Stimulated activated CD4-positive, alpha-beta T cell treated with anti-CD3 and anti-CD28 coated beads, Interleukin-4, amount 100 ng/mL, for 4 hours (primary cell): ENCODE measurements around the gene CARMIL3.
"Not testable (repeated sequence)": the region's sequence is repeated elsewhere in the genome, so short reads cannot be mapped to it uniquely, and the experiment has no call there.

Source experiments
- DNase-seq, 2 experiments: peaks; one replicate each; pipeline ENCODE4 v3.0.0-alpha.2; 2020

Gene CARMIL3

DNA sequence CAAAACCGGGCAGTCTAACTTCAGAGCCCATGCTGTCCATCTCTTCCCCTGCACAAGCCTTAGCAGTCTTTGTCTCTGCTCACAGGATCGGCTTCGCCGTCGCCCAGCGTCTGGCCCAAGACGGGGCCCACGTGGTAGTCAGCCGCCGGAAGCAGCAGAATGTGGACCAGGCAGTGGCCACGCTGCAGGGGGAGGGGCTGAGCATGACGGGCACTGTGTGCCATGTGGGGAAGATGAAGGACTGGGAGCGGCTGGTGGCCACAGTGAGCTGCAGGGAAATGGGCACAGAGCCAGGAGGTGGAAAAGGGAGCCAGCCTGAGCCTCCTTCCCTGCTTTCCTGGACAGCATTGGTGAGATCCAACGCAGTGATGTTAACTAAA, 14.2 kb upstream of the CARMIL3 start:
- DNase-seq = no peak

DNA sequence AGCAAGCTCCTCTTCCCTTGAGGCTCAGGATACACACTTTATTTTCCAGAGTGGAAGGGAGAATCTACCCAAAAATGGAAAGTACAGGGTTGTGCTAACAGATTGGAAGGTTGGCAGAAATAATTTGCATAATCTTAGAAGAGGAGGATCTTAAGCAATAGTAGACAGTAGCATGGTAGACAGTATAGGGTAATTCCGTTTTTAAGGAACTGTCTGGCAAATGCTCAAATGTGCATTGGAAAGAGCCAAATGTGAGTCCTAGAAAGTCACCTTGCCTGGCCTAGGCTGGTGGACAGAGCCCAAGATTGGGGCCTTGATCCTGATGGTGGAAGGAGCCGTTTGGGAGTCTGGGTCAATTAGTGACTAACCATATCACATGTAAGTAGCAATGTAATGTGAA, 13.1 kb upstream of the CARMIL3 start:
- DNase-seq = no peak

DNA sequence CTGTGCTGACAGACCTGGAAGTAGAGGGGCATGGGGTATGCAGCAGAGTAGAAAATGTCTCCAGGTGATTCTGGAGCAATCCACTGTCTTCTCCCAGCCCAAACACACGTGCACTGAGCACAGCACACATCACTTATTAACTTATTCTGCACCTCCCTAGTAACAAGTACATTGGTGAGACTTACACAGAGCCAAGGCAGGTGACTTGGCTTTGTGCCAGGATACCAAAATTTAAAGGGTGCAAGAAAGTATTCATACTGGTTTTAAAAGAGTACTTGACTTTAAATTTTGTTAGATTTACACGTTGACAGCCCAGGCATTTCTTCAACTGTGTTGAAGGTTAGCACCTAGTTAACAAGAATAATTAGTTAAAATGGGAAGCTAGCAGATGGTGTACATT, 11.1 kb upstream of the CARMIL3 start:
- no peak for DNase-seq

DNA sequence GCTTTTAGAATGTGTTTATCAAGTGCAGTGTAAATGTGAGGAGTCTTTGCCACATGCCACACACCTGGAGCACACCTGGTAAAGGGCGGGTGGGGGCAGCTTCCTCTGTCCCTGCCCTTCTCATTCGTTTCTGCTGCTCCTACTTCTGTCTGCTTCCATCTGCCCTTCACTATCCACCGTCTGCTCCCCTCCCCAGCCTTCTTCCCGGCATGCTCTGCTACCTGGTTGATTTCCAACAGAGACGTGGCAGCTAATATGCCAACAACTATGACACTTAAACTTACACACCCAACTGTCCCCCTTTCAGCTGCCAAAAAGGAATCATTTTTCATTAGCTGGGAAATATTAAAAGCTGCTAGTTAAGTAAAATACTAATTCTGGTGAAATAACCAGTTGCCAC, 9.1 kb upstream of the CARMIL3 start:
- no peak for DNase-seq

DNA sequence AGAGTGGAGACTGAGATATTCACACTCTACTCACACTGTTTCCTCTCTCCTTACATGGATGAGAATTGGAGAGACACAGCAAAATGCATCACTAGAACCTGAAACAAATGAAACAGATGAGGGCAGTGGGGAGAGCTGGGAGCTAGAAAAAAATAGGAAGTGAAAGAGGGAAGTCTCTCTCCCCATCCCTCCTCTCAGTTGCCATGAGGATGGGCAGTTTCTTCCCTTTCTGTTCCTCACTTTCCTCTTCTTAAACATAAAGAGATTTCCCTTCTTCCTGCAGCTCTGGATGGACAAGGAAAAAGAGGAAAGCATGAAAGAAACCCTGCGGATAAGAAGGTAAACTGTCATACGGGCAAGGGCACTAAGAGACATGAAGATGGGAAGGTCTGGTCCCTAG, 2.8 kb upstream of the CARMIL3 start:
- DNase-seq = not testable (repeated sequence)

DNA sequence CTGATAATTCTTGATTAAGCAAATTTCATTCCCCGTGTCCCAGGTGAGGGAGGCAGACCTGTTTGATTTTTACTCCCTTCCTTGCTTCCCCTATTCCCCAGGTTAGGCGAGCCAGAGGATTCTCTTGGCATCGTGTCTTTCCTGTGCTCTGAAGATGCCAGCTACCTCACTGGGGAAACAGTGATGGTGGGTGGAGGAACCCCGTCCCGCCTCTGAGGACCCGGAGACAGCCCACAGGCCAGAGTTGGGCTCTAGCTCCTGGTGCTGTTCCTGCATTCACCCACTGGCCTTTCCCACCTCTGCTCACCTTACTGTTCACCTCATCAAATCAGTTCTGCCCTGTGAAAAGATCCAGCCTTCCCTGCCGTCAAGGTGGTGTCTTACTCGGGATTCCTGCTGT, 1.1 kb upstream of the CARMIL3 start:
- DNase-seq = not testable (repeated sequence)

DNA sequence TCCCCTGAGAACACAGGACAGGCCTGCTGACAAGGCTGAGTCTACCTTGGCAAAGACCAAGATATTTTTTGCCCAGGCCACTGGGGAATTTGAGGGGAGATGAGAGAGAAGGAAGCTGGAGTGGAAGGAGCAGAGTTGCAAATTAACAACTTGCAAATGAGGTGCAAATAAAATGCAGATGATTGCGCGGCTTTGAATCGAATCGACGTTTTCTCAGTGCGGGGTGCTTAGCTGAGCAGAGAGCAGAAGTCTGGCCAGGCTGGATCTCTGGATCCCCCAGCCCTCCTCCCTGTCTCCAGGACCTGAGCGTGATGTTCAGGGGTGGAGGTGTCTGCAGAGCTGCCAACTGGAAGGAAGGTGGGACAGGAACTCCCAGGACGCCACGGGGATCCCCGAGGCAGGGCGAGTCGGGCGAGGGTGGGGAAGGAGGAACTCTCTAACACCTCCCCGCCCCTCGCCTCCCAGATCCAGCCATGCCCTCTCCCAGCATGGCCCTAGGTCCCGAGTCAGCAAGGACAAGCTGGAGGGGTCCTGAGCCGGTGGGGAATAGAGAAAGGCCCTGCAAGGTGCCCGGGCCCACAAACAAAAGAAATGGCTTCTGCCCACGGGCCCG, 527 bp upstream of the CARMIL3 start:
- no peak for DNase-seq

DNA sequence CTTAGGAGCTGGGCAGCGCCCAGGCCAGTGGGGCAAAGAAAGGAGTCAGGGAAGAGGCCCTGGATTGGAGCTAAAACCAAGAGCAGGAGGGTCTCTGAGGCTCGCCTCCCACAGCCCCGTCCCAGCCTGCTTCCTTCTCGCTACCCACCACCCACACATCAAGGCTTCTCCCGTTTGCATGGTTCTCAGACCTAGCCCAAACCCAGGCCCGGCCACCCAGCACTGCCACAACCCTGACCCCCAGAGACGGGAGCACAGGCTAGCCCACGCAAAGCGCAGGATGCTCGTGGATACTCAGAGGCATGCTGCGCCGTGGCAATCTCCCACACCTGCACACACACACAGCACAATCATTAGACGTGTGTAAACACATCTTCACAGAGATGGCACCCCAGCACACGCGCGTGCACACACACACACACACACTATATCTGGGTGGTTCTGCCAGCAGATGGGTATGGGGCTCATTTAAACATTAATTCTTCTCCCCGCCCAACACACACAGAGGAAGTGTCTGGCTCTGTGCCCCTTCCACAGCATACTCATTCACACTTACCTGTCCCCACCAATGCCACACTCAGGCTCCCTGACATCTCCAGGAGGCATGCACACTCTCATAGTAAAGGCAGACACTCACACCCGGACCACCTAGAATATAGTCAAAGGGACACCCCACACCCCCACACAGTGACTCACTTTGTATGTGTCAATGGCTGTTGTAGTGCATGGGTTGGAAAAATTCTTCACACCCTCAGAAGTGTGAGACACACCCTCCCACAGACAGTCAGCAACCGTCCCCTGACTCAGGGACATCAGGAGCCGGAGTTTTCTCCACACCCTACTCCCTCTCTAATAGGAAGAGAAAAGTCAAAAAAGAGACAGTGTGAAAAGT, 1.1 kb downstream of the CARMIL3 start:
- peak; percentile 48 to 77 for DNase-seq

DNA sequence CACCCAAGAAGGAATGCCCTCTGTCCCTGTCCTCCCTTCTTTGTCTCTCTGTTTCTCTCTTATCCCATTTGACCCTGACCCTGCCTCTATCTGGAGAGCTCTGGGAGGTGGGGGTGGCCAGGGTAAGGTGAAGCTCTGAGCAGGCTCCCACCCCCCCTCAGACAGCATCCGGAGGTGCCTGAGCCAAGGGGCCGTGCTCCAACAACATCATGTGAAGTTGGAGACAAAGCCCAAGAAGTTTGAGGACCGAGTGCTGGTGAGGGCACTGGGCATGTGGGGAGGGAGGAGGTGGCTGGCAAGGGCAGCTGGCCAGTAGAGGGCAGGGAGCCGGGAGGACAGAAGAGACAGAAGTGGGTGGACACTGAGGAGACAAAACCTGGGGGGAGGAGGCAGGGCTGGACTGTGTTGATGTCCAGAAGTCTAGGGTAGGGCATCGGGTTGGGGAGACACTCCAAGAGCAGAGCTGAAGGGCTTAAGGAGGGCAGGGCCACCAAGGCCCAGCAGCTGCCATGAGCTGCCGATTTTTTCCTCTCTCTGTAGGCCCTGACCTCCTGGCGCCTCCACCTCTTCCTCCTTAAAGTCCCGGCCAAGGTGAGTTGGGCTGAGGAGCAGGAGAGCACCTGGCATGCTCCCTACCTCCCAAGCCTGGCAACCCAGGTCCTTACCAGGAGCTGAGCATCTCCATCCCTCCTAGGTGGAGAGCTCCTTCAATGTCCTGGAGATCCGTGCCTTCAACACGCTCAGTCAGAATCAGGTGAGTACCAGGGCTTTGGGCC, 1.9 kb downstream of the CARMIL3 start:
- no peak for DNase-seq

DNA sequence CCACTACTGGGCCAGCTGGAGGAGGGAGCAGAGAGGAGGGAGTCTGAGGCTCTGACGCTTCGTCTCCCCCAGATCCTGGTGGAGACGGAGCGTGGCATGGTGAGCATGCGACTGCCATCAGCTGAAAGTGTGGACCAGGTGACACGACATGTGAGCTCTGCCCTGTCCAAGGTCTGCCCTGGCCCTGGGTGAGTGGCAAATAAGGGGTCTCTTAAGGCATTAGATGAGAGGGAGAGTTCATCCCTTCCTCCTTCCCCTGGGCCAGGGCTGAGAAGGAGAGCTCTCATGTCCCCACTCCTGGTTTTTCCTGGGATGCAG, 2.5 kb downstream of the CARMIL3 start:
- no peak for DNase-seq

DNA sequence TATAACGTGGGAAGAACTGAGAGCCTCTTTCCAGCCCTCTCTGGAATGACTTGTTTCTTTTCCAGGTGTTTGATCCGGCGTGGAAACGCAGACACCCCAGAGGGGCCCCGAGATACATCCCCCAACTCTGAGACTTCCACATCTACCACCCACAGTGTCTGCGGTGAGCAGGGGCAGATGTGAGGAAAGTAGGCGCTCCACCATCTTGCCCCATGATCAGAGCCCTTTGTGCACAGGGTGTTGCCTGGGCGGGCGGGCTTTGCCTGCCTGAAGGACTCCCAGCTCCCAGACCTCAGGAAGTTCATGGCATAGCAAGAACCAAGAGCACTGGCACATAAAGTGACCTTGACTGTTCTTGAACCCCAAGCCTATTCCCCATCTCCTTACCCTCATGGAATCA, 2.8 kb downstream of the CARMIL3 start:
- DNase-seq = no peak

DNA sequence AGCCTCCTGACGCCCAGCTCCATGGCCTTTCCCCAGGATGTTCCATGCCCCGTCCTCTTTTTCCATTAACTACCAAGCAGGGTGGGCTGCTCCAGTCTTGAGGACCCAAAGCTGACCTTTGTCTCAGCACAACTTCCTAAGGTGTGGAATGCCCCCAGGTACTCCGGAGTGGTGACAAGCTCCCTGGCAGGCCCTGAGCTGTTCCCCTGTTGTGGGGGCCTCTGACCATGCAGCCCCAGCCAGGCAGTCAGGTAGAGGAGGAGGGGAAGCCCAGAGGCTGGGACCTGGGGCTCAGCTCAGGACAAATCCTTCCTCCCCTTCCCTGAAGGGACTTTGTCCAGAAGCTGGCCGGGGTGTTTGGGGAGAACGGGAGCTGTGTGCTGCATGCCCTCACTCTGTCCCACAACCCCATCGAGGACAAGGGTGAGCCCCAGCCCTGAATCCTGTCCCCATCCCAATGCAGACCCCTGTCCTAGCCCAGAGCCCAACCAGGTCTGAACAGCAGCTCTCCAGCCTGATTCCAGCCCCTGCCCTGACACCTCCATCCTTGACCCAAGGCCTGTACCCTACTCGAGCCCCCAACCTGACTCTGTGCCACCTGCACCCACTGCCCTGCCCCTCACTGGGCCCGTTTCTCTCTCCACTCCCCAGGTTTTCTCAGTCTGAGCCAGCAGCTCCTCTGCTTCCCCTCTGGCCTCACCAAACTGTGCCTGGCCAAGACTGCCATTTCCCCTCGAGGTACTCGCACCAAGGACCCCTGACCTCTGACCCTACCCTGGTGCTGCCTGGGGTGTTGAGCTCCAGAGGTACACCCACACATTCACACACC, 4.4 kb downstream of the CARMIL3 start:
- DNase-seq = no peak

DNA sequence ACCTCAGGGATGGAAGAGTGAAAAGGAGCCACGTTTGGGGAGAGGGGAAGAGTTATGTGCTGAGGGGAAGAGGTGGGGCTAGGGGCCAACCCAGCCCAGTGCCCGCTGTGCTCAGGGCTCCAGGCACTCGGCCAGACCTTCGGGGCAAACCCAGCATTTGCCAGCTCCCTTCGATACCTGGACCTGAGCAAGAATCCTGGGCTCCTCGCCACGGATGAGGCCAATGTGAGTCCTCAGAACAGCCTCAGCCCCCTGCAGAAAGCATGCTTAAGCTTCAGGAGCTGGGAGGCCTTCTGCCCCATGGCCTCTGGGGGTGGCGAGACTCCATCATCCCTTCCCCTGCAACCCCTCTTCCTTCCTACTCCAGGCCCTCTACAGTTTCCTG, 5.0 kb downstream of the CARMIL3 start:
- no peak for DNase-seq

DNA sequence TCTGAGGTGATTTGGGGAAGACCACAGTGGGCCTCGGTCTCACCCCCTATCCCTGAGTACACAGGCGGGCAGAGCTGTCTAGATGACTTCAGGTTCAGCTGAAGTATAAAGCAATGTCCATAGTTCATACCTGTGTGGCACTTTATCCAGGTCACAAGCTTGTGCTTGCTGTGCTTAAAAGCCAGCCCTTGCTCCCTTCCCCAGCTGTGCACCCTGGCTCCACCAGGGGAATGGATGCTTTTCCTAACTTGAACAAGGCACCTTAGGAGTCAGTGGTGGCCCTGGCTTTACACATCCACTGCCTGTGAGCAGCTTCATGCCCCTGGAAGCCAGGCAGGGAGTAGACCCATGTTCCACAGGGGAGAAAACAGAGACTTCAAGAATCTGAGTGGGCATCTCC, 5.5 kb downstream of the CARMIL3 start:
- DNase-seq = no peak

DNA sequence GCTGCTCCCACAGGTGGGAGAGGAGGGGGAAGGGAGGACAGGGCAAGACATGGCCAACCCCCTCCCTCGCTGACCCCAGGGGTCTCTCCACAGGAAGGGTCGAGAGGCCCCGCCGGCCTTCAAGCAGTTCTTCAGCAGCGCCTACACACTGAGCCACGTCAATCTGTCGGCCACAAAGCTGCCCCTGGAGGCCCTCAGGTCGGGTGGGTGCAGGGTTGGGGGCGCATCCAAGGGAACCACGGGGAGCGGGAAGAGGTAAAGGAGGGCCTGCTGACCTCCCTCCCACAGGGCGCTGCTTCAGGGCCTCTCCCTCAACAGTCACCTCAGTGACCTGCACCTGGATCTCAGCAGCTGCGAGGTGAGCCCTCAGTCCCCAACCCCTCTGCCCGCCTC, 6.1 kb downstream of the CARMIL3 start:
- DNase-seq = no peak

DNA sequence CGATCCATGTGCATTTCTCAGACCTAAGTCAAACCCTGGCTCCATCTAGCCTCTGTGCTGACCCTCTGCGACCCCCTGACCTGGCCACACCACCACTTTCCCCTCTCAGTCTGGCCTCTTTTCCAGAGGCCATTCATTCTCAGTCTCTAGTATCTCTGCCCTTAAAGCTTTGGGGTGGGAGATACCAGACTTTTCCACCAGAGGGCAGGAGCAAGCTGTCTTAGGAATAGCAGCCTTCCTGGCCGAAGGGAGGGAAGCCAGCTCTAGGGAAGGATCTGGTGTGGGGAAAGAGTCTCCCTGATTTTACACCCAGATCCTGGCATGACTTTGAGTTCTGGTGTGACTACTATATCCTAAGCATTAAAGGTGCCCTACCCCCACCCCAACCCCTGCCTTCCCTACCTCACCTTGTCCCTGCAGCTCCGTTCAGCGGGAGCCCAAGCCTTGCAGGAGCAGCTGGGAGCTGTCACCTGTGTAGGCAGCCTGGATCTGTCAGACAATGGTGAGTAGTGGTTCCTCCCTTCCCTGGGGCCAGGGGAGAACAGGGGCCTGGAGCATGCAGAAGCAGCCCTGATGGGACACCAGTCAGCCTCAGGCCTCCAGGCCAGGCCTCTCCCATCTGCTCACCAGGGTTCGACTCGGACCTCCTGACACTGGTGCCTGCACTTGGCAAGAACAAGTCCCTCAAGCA, 6.6 kb downstream of the CARMIL3 start:
- DNase-seq = no peak

DNA sequence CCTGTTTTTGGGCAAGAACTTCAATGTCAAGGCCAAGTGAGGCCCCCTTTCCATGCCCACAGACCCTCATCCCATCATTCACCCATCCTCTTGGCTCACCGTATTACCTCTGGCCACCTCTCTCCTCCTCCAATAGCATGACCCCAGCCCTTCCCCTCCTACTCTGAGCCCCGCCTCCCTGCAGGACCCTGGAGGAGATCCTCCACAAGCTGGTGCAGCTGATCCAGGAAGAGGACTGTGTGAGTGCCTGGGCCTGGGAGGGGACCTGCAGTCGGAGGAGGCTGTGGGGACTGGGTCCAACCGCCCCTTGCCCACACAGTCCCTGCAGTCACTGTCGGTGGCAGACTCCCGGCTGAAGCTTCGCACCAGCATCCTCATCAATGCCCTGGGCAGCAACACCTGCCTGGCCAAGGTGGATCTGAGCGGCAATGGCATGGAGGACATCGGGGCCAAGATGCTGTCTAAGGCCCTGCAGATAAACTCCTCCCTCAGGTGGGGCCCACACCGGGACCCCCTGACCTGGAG, 7.2 kb downstream of the CARMIL3 start:
- DNase-seq = no peak

DNA sequence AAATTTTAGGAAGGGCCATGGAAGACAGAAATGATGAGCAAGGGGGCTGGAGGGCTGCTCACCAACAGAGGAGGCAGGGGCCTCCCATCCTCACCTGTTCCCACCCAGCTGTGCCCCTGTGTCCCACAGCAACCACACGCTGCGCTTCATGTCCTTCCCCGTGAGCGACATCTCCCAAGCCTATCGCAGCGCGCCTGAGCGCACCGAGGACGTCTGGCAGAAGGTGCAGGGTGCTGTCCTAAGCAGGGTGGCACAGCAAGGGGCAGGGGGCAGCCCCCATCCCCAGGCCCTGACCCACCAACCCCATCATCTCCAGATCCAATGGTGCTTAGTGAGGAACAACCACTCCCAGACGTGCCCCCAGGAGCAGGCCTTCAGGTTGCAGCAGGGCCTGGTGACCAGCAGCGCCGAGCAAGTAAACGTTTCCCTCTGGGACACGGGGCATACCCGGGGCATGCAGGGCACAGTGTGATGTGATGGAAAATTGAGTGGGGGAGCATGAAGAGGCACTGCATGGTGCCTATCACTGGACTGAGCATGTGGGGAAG, 8.1 kb downstream of the CARMIL3 start:
- DNase-seq = no peak

DNA sequence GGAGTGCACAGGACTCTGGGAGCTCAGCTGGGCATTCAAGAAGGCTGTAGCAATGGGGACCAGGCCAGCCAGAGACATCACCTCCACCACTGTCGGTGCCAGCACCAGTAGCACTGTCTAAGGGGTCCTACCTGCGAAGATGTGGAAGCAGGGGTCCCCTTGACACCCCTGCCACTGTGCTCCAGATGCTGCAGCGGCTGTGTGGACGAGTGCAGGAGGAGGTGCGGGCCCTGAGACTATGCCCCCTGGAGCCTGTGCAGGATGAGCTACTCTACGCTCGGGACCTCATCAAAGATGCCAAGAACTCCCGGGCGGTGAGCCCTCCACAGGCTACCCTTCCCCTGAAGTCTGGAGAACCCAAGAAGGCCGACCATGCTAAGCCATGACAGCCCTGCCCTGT, 8.6 kb downstream of the CARMIL3 start:
- DNase-seq = no peak

DNA sequence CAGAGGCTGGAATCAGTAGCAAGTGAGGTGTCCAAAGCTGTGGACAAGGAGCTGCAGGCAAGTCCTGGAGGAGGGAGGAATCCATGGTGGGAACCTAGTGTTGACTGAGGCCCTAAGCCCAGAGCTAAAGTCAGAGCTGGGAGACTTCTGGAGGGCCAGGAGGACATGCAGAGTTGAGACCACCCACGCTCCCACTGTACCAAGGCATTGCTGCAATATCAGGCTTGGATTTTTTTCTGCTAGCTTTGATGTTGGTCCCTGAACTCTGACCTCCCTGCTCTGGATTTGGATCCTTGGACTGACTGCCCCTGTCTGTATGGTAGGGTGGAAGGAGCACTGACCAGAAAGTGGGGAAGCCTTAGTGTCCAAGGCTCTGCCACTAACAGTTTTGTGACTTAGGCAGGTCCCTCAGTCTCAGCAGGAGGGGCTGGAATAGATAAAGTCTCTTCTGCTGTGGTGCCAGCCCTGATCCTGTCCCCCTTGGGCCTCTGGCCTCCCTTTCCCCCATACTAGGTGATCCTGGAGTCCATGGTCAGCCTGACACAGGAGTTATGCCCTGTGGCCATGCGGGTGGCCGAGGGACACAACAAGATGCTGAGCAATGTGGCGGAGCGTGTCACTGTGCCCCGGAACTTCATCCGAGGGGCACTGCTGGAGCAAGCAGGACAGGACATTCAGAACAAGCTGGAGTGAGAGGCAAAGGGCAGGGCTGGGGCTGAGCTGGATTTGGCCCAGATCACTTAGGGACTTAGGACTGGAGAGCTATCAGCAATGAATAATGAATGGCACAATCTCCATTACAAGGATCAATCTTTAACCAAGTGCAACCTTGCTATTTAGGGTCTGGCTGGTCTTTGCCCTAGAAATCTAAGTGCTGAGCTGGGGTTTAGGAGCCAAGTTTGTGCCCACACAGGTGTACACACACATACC, 9.4 kb downstream of the CARMIL3 start:
- no peak for DNase-seq
